ENCODE data around the gene UNC13A. TPM values are rescaled to one million over a fixed set of nuclear protein-coding genes. Genes with fewer than 3 reads are reported as not detected.

UNC13A gene
- polyA plus RNA-seq, 5 donors, result 0.62 to 0.86 (median 0.73) TPM

GRCh38 chr19:17711851-17712250 is 23.7 kb upstream of the UNC13A start:
- no peak for DNase-seq

GRCh38 chr19:17706750-17707181 is 18.6 kb upstream of the UNC13A start:
- no peak for DNase-seq

DNA sequence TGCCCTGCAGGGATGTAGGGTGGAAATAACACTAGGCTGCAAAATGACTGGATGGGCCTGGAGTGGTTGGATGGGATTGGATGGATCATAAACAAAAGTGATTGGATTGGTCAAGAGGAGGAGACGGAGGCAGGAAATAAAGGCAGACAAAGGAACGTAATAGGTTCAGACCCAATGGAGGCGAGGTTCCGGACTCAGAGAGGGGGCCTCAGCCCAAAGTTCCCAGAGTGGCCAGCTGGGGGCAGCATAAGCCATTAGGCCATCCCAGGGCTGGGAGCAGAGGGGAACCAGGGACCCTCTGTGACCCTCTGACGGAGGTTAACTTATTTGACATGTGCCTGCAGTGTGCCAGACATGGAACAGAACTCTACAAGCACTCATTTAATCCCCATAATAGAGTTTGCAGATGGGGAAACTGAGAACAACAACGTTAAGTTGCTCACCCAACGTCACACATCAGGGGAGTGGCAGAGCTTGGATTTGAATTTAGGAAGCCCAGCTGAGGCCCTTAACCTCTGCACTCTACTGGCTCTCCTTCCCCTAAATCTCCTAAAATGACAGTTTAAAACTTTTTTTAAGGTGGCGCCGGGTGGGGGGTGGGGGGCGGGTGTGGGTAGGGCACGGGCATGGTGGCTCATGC is 15.8 kb upstream of the UNC13A start:
- no peak for DNase-seq

GRCh38 chr19:17695198-17695597 is 7.0 kb upstream of the UNC13A start:
- no peak for DNase-seq

DNA sequence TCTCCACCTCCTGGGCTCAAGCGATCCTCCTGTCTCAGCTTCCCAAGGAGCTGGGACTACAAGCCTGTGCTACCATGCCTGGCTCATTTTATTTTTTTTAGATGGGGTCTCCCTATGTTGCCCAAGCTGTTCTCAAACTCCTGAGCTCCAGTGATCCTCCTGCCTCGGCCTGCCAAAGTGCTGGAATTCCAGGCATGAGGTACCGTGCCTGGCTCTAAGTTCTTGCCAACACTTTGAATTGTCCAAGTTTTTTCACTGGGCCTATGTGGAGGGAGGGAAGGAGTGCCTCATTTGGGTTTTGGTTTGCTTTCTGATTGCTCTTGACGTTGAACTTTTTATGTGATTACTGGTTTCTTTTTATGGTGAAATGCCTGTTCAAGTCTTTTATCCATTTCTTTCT is 4.4 kb upstream of the UNC13A start:
- no peak for DNase-seq

GRCh38 chr19:17688853-17689595 is 870 bp upstream of the UNC13A start:
- DNase-seq, result no peak

DNA sequence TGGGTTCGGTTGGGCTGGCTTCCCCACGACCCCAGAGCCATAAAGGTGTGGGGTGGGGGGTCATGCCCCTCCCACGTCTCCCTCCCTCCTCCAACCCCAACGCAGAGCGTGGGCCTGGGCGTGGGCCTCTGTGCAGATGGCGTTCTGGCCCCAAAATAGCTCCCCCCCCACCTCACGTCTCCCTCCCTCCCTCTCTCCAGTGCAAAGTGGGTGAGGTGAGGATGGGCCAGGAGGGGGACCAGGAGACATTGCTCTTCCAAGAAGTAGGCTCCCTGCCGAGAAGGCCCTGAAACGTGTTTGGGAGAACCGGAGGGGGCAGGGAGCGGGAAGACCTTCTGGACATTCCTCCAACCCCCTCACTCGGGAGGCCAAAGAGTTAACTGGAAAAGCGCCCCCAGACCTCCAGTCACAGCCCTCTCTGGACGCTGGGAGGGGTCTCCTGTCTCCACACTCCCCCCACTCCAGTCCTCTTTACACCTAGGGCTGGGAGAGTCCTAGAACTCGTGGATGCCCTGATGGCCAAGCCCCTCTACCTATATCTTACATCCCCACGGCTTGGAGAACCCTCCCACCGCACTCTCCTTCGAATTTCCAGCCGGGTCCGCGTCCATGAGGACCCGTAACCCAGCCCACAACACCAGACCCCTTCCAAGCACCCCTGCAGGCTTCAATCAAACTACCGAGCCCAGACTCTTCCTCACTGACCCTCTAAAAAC is 855 bp downstream of the UNC13A start:
- no peak for DNase-seq

DNA sequence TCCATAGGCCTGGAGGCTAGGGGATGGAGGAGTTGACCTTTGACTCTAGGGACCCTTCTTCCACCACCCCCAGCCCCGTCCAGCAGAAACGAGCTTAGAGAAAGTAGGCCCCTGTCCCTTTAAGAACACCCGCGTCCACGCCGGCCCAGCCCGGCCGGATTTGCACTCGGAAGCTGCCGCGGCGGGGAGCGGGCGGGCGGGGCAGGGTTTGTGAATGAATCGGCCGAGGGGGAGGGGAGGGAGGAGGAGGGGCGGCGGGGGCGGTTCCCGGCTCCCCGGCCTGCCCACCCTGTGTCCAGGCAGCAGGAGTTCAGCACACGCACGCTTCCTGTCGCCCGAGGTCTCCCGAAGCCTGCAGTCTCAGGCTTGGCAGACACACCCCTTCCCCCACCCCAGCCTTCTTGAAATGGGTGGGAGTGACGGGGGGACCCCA is 1.5 kb downstream of the UNC13A start:
- no peak for DNase-seq

GRCh38 chr19:17686023-17686521 is 2.1 kb downstream of the UNC13A start:
- DNase-seq, result no peak

GRCh38 chr19:17685451-17686022 is 2.6 kb downstream of the UNC13A start:
- no peak for DNase-seq

DNA sequence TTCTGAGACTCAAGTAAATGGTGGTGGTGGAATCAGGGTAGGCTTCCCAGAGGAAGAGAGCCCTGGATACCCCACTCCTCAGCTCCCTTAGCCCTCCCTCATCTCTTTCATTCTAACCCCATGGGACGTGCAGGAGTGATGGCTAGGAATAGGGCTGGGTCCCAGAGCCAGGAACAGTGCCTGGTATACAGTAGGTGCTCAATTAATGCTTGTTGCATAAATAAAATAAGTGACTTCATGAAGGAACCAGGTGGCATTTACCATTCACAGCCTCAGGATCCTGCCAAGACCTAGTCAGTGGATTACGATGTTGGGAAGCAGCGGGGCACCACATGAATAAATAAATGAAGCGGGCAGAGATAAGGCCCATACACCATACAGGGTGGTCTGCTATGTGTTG is 3.9 kb downstream of the UNC13A start:
- DNase-seq, result no peak

- no peak for DNase-seq
Observed at GRCh38 chr19:17683078-17683477, 5.1 kb downstream of the UNC13A start.

GRCh38 chr19:17682273-17682672 is 5.9 kb downstream of the UNC13A start:
- no peak for DNase-seq

DNA sequence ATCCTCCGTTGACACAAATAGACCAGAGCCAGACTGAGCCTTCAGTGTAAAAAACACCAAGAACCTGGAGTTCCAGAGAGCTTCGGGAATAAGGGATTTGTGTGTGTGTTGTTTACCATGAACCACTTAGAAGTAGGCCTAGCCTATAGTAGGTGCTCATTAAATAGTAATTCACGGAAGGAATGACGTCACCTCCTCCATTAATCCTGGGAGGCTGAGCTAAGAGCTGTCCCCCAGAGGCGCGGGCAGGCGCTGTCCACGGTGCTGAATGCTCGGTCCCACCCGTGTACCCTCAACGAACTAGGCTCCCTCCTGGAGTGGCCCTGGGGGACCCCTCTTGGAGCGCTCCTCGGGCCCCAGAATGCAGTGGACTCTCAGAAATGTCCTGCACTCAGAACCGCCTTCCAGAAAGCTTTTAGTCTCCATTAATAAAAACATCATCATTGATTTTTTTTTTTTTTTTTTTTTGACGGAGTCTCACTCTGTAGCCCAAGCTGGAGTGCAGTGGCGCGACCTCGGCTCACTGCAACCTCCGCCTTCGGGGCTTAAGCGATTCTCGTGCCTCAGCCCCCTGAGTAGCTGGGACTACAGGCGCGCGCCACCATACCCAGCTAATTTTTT is 6.5 kb downstream of the UNC13A start:
- no peak for DNase-seq

- peak; percentile 26 to 40 for DNase-seq
Observed at GRCh38 chr19:17680230-17680722, 7.9 kb downstream of the UNC13A start.

GRCh38 chr19:17679526-17680229 is 8.5 kb downstream of the UNC13A start:
- DNase-seq, result no peak

DNA sequence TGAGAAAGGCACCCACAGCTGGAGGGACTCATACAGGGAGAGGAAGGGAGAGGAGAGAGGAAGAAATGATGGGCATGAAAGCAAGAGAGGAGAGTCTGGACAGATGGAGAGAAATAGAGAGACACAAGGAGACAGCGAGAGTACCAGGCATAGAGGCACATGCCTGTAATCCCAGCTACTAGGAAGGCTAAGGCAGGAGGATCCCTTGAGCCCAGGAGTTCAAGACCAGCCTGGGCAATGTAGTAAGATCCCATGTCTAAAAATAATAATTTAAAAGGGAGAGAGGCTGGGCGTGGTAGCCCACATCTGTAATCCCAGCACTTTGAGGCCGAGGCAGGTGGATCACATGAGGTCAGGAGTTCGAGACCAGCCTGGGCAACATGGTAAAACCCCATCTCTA is 9.3 kb downstream of the UNC13A start:
- no peak for DNase-seq

- no peak for DNase-seq
Observed at GRCh38 chr19:17677002-17677401, 11.2 kb downstream of the UNC13A start.

- DNase-seq, result no peak
Observed at GRCh38 chr19:17676295-17676694, 11.9 kb downstream of the UNC13A start.

DNA sequence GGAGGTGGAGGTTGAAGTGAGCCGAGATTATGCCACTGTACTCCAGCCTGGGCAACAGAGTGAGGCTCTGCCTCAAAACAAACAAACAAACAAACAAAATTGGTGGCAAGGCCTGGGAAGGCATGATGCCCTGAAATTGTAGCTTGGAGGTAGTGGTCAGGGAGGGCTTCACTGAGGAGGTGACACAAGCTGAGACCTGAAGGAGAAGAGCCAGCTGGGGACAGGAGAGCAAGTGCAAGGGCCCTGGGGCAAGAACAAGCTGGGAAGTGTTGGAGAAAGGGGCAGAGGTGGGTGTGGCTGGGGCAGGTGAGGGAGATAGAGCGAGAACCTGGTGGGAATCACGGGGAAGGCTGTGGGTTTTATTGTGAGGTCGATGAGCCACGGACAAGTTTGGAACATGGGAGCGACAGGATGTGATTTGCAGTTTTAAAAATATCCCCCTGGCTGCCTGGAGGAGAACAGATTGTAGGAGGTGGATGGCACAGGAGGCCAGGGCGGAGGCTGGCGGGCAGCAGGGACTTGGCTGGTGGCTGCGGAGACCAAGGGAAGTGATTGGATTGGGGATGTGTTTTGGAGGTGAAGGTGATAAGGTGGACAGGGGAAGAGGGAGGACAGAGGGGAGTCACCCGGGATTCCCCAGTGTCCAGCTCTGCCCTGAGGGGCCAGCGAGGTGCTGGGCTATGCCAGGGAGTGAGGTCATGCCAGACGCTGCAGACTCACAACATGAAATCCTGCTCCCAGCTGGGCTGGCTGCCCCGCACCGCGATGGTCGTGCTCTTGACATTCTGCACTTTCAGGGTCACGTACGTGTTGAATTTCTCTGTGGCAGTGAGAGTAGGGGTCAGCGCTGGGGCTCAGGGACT is 14.0 kb downstream of the UNC13A start:
- no peak for DNase-seq

All from right lung (tissue), 5 donors.